CD4-positive, alpha-beta memory T cell (primary cell): ENCODE data around the gene LHX5. TPM values are rescaled to one million over a fixed set of nuclear protein-coding genes. Genes with fewer than 3 reads are reported as not detected.

Experiments used
- CTCF ChIA-PET: fragments of 350-600 bp; sonication (Branson Sonifier 250); formaldehyde crosslinking; loops from one replicate; lab custom pipeline; 2021; ENCODE audit warnings: inconsistent platforms; ENCODE audit not compliant: partially characterized antibody; lab: Charles Lee
- POLR2A ChIA-PET: fragments of 350-600 bp; sonication (Branson Sonifier 250); formaldehyde crosslinking; loops from one replicate; lab custom pipeline; 2021; ENCODE audit not compliant: partially characterized antibody; lab: Charles Lee
- DNase-seq, 5 donors: peaks; one replicate each; pipeline versions ENCODE4 v3.0.0 to v3.0.0-alpha.2; 2020 to 2022; ENCODE audit warnings: mixed read lengths in 1 of 5
- H3K27ac ChIP-seq: one replicate; pipeline ENCODE4 v1.7.0; 2013; ENCODE audit warnings: low read depth, low read length
- H3K27me3 ChIP-seq: 2 replicates; pipeline ENCODE4 v1.7.0; 2013; ENCODE audit warnings: mild to moderate bottlenecking, low read length, moderate library complexity; ENCODE audit not compliant: insufficient read depth
- H3K36me3 ChIP-seq: 2 replicates; pipeline ENCODE4 v1.7.0; 2013; ENCODE audit warnings: mild to moderate bottlenecking, low read length, moderate library complexity; ENCODE audit not compliant: insufficient read depth
- H3K4me1 ChIP-seq: 2 replicates; pipeline ENCODE4 v1.7.0; 2013; ENCODE audit warnings: mild to moderate bottlenecking, low read length, moderate library complexity; ENCODE audit not compliant: insufficient read depth
- H3K4me3 ChIP-seq, 2 donors: one replicate each; pipeline ENCODE4 v1.7.0; 2013; ENCODE audit warnings: low read length in 2 of 2, mild to moderate bottlenecking in 1 of 2
- H3K9me3 ChIP-seq, 2 donors: one replicate each; pipeline ENCODE4 v1.7.0; 2013; ENCODE audit warnings: low read length in 2 of 2, control low read depth in 1 of 2; ENCODE audit not compliant: control insufficient read depth in 1 of 2
- H3K27ac Mint-ChIP-seq, 7 donors: one replicate each; pipeline ENCODE4 v1.8.0; 2020 to 2021; ENCODE audit warnings: mixed read lengths in 7 of 7, mild to moderate bottlenecking in 6 of 7, inconsistent platforms in 3 of 7, moderate library complexity in 3 of 7
- H3K27me3 Mint-ChIP-seq, 2 donors: one replicate each; pipeline ENCODE4 v1.8.0; 2020 to 2021; ENCODE audit warnings: mixed read lengths in 2 of 2
- H3K36me3 Mint-ChIP-seq, 2 donors: one replicate each; pipeline ENCODE4 v1.8.0; 2020 to 2021; ENCODE audit warnings: mixed read lengths in 2 of 2, inconsistent platforms in 1 of 2, mild to moderate bottlenecking in 1 of 2
- H3K4me1 Mint-ChIP-seq, 4 donors: one replicate each; pipeline ENCODE4 v1.8.0; 2020 to 2021; ENCODE audit warnings: mixed read lengths in 4 of 4, mild to moderate bottlenecking in 1 of 4
- H3K4me3 Mint-ChIP-seq, 8 donors: one replicate each; pipeline ENCODE4 v1.8.0; 2020 to 2021; ENCODE audit warnings: mixed read lengths in 8 of 8, mild to moderate bottlenecking in 7 of 8, moderate library complexity in 6 of 8, inconsistent platforms in 3 of 8
- H3K9me3 Mint-ChIP-seq, 8 donors: one replicate each; pipeline ENCODE4 v1.8.0; 2020 to 2021; ENCODE audit warnings: mixed read lengths in 8 of 8, mild to moderate bottlenecking in 5 of 8, inconsistent platforms in 3 of 8, moderate library complexity in 1 of 8
- intact Hi-C: fragments of 100-400 bp; cut with micrococcal nuclease; formaldehyde crosslinking; loops from one replicate; pipeline ENCODE4 v1.15.1; 2023
- polyA plus RNA-seq, 2 donors: library from polyadenylated mRNA; unstranded; fragments of 300-500 nt; fragmentation: Illumina TruSeq; gene quantifications; one replicate each; pipeline ENCODE4 v1.2.3, GENCODE V29; 2021
- total RNA-seq, 2 experiments: library from RNA; stranded (reverse); gene quantifications; one replicate each; pipeline ENCODE4 v1.2.3, GENCODE V29; 2021

LHX5 gene
- total and polyA plus RNA-seq, 4 experiments from 2014 or later: not detected

DNA sequence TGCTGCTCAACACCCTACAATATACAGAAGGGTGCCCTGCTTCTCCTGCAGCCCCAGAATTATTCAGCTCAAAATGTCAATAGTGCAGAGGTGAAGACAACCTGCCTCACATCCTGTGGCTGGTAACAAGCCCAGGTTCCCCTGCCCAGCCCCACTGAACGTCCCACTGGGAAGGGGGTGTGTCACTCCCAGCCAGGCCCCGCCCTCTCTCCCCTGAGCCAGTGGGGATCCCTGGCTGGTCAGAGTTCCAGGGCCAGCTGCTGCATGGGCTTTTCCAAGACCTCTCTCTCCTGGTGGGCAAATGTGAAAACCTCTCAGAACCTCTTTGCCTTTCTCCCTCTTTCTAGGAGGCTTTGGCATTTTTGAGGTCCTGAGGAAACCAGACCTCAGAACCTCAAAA lies 13.7 kb upstream of the LHX5 start:
- intact Hi-C loops: no loop called here
- no peak overlapping the region for H3K27ac Mint-ChIP-seq
- H3K27me3 Mint-ChIP-seq: peaks cover 45 to 50% of the 10 kb centered on the region in 2 donors
- H3K36me3 Mint-ChIP-seq: no peaks in the 10 kb centered on the region
- no peaks in the 10 kb centered on the region for H3K9me3 ChIP-seq
- H3K27me3 ChIP-seq: peaks cover 12% of the 10 kb centered on the region
- no peaks in the 10 kb centered on the region for H3K4me1 ChIP-seq
- H3K4me3 Mint-ChIP-seq: no peak overlapping the region
- H3K9me3 Mint-ChIP-seq: peaks cover 0 to 18% (median 10%) of the 10 kb centered on the region in 8 donors
- no peak overlapping the region for H3K4me3 ChIP-seq
- ChIA-PET CTCF (no interaction called here), POLR2A (no interaction called here)
- H3K36me3 ChIP-seq: no peaks in the 10 kb centered on the region
- no peak for DNase-seq
- peaks cover 0 to 1% (median under 1%) of the 10 kb centered on the region in 4 donors for H3K4me1 Mint-ChIP-seq
- H3K27ac ChIP-seq: no peak overlapping the region

DNA sequence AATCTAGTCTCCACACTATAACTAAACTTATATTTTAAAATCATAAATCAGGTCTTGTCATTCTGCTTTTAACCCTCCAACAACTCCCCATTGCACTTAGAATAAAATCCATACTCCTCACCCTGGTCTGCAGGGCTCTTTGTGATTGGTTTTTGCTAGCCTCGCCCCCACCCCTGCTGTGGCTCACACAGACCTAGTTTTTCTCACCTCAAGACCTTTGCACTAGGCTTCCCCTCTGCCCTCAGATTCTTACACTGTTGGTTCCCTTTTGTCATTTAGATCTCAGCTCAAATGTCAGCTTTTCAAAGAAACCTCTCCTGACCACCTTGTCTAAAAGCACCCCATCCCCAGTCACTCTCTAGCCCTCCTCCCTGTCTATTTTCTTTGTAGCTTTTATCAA lies 10.7 kb upstream of the LHX5 start:
- ChIA-PET CTCF (no interaction called here), POLR2A (no interaction called here)
- DNase-seq: no peak
- Histone ChIP-seq H3K9me3 (no peaks in the 10 kb centered on the region), H3K4me3 (no peak overlapping the region), H3K4me1 (no peaks in the 10 kb centered on the region), H3K36me3 (no peaks in the 10 kb centered on the region), H3K27ac (no peak overlapping the region), H3K27me3 (peaks cover 38% of the 10 kb centered on the region)
- Mint-ChIP-seq H3K4me1 (peaks cover 0 to 13% (median 5%) of the 10 kb centered on the region in 4 donors), H3K9me3 (peaks cover 0 to 29% (median 16%) of the 10 kb centered on the region in 8 donors), H3K36me3 (peaks cover 0 to 3% of the 10 kb centered on the region in 2 donors), H3K27ac (no peak overlapping the region), H3K4me3 (peak overlapping the region in 1 of 8 donors; percentile 11), H3K27me3 (peaks cover 57 to 58% of the 10 kb centered on the region in 2 donors)
- intact Hi-C loops: no loop called here

GRCh38 chr12:113480336-113480971 lies 8.8 kb upstream of the LHX5 start:
- H3K27ac ChIP-seq: no peak overlapping the region
- CTCF ChIA-PET: no interaction called here
- no peaks in the 10 kb centered on the region for H3K4me1 ChIP-seq
- Mint-ChIP-seq H3K4me3 (peak overlapping the region in 2 of 8 donors; percentile 43 to 52), H3K27ac (no peak overlapping the region), H3K9me3 (peaks cover 0 to 29% (median 16%) of the 10 kb centered on the region in 8 donors), H3K4me1 (peaks cover 0 to 13% (median 5%) of the 10 kb centered on the region in 4 donors), H3K27me3 (peaks cover 51 to 56% of the 10 kb centered on the region in 2 donors), H3K36me3 (peaks cover 0 to 3% of the 10 kb centered on the region in 2 donors)
- no peaks in the 10 kb centered on the region for H3K9me3 ChIP-seq
- peaks cover 40% of the 10 kb centered on the region for H3K27me3 ChIP-seq
- DNase-seq: no peak
- H3K36me3 ChIP-seq: no peaks in the 10 kb centered on the region
- POLR2A ChIA-PET: no interaction called here
- intact Hi-C loops: no loop called here
- H3K4me3 ChIP-seq: no peak overlapping the region

DNA sequence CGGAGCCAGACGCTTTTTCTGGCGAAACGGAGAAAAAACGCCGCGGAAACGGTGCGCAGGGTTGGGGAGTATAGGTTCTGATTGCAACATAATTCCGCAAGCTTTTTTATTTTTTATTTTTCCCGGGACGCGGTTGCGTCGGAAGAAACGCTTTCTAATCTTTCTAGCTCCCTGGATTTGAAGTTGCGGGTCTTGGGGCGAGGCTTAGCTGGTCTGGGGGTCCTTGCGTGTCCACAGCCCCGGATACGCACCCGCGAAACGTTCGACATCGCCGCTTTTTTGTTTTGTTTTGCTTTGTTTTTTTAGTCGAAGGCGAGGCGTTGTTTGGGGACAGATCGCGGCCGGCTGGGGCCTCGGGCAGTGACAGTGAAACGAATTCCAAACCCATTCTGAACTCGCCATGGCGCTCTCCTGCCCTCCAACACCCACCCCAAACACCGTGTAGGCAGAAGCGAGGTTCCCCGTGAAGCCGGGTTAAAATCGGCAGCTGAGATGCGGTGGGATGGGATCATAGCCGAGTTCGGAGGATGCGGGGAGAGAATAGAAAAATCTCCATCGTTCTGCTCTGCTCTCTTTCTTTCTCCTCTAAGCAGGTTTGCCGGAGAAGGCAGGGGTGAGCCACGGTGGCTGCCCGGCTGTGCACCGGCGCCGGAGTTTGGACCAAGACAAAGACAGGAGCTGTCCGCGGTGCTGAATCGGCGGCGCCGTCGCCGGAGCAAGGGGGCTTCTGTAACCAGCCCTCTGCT lies 8.1 kb upstream of the LHX5 start:
- peaks cover 46% of the 10 kb centered on the region for H3K27me3 ChIP-seq
- H3K4me3 Mint-ChIP-seq: peak overlapping the region in 2 of 8 donors; percentile 43 to 52
- peak in 3 of 5 donors; percentile 21 to 32 (median 23) for DNase-seq
- CTCF ChIA-PET: no interaction called here
- no peak overlapping the region for H3K4me3 ChIP-seq
- H3K36me3 Mint-ChIP-seq: peaks cover 0 to 3% of the 10 kb centered on the region in 2 donors
- peaks cover 4 to 19% (median 7%) of the 10 kb centered on the region in 4 donors for H3K4me1 Mint-ChIP-seq
- no peaks in the 10 kb centered on the region for H3K4me1 ChIP-seq
- peaks cover 0 to 29% (median 16%) of the 10 kb centered on the region in 8 donors for H3K9me3 Mint-ChIP-seq
- POLR2A ChIA-PET: no interaction called here
- H3K27ac ChIP-seq: no peak overlapping the region
- no peaks in the 10 kb centered on the region for H3K36me3 ChIP-seq
- peaks cover 57 to 62% of the 10 kb centered on the region in 2 donors for H3K27me3 Mint-ChIP-seq
- H3K9me3 ChIP-seq: no peaks in the 10 kb centered on the region
- H3K27ac Mint-ChIP-seq: no peak overlapping the region
- intact Hi-C loops: no loop called here

DNA sequence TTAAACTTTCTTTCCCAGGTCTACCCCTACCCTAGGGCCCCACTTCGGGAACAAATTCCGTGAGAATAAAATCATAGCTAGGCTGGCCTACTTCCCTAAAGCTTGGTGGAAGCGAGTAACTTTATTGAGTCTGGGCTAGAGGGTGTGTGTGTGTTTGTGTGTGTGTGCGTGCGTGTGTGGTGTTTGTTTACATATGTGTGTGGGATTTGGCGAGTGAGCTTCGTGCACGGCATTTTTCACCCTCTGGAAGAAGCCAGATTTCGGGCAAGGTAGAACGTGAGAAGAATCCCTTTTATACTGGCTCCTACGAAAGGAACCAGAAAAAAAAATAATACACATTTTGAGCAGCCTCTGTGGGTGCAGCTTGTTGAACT lies 7.5 kb upstream of the LHX5 start:
- H3K27me3 ChIP-seq: peaks cover 51% of the 10 kb centered on the region
- Mint-ChIP-seq H3K27ac (peak overlapping the region in 2 of 7 donors; percentile 37 to 62), H3K27me3 (peaks cover 59 to 66% of the 10 kb centered on the region in 2 donors), H3K4me1 (peaks cover 8 to 25% (median 12%) of the 10 kb centered on the region in 4 donors), H3K36me3 (peaks cover 0 to 3% of the 10 kb centered on the region in 2 donors), H3K9me3 (peaks cover 0 to 29% (median 16%) of the 10 kb centered on the region in 8 donors), H3K4me3 (peak overlapping the region in 2 of 8 donors; percentile 24 to 26)
- H3K4me3 ChIP-seq: no peak overlapping the region
- DNase-seq: no peak
- H3K9me3 ChIP-seq: no peaks in the 10 kb centered on the region
- CTCF ChIA-PET: no interaction called here
- H3K27ac ChIP-seq: no peak overlapping the region
- intact Hi-C loops: no loop called here
- POLR2A ChIA-PET: no interaction called here
- no peaks in the 10 kb centered on the region for H3K36me3 ChIP-seq
- H3K4me1 ChIP-seq: peaks cover under 1% of the 10 kb centered on the region

DNA sequence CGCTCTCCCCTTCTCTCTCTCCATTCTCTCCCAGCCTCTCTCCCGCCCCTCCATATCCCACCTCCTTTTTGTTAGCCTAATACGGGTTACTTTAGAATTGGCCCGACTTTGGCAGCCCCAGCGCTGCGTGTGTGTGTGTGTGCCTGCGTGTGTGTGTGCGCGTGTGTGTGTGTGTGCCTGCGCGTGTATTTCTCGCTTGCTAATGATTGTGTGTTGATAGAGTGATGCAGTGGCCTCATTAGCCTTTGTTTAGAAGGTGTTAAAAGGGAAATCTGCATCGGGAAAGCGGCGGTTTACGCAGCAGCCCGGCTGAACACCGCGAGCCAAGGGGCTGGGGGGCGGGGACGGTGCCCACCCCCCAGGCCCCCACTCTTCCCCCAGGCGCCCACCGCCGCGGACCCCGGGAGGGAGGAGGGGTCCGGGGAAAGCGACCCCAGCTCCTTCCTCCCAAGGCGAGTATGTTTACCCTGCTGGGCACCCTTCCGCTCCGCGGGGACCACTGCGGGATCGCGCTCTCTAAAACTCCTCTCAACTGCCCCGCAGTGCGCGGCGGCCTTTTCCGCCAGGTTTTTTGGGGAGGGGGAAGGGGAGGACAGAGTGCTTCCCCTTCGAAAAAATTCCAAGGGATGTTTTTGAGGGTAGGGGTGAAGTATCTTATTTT lies 6.8 kb upstream of the LHX5 start:
- peaks cover 0 to 29% (median 16%) of the 10 kb centered on the region in 8 donors for H3K9me3 Mint-ChIP-seq
- no peak overlapping the region for H3K4me3 ChIP-seq
- peaks cover 55% of the 10 kb centered on the region for H3K27me3 ChIP-seq
- H3K27ac Mint-ChIP-seq: no peak overlapping the region
- peaks cover 6% of the 10 kb centered on the region for H3K4me1 ChIP-seq
- H3K4me3 Mint-ChIP-seq: no peak overlapping the region
- intact Hi-C loops: no loop called here
- H3K36me3 Mint-ChIP-seq: peaks cover 0 to 3% of the 10 kb centered on the region in 2 donors
- no peaks in the 10 kb centered on the region for H3K36me3 ChIP-seq
- no peak for DNase-seq
- H3K27me3 Mint-ChIP-seq: peaks cover 58 to 68% of the 10 kb centered on the region in 2 donors
- H3K27ac ChIP-seq: no peak overlapping the region
- ChIA-PET CTCF (no interaction called here), POLR2A (no interaction called here)
- peaks cover 9 to 25% (median 14%) of the 10 kb centered on the region in 4 donors for H3K4me1 Mint-ChIP-seq
- H3K9me3 ChIP-seq: no peaks in the 10 kb centered on the region

- peaks cover 0 to 29% (median 15%) of the 10 kb centered on the region in 8 donors for H3K9me3 Mint-ChIP-seq
- H3K36me3 Mint-ChIP-seq: peaks cover 0 to 3% of the 10 kb centered on the region in 2 donors
- Histone ChIP-seq H3K36me3 (no peaks in the 10 kb centered on the region), H3K4me3 (no peak overlapping the region), H3K27ac (no peak overlapping the region), H3K9me3 (no peaks in the 10 kb centered on the region), H3K4me1 (peaks cover 6% of the 10 kb centered on the region), H3K27me3 (peaks cover 60% of the 10 kb centered on the region)
- ChIA-PET CTCF (no interaction called here), POLR2A (no interaction called here)
- peaks cover 9 to 30% (median 20%) of the 10 kb centered on the region in 4 donors for H3K4me1 Mint-ChIP-seq
- no peak overlapping the region for H3K27ac Mint-ChIP-seq
- DNase-seq: no peak
- peaks cover 59 to 68% of the 10 kb centered on the region in 2 donors for H3K27me3 Mint-ChIP-seq
- no peak overlapping the region for H3K4me3 Mint-ChIP-seq
- intact Hi-C loops: no loop called here
Measured at GRCh38 chr12:113477842-113478215, 6.2 kb upstream of the LHX5 start.
